CD4-positive, alpha-beta T cell treated with Interleukin-17A for 4 hours (primary cell): ENCODE data around the gene FCRL4.
A peak's percentile ranks its signal among the peaks of the same experiment; 100 is the strongest.

Source experiments
- DNase-seq: peaks from one replicate; pipeline ENCODE4 v3.0.0-alpha.2; 2020; ENCODE audit warnings: mixed read lengths

FCRL4 gene

GRCh38 chr1:157597959-157598667, at the start of gene FCRL4:
Gene FCRL4 (minus strand): TSS chr1:157598085. CDS start chr1:157597944, 141 bp downstream.
- DNase-seq = no peak

- no peak for DNase-seq
Measured at GRCh38 chr1:157646144-157646543, 48.3 kb upstream of the FCRL4 start.

GRCh38 chr1:157641177-157641576, 43.3 kb upstream of the FCRL4 start:
- no peak for DNase-seq

GRCh38 chr1:157639800-157640199, 41.9 kb upstream of the FCRL4 start:
- no peak for DNase-seq

- no peak for DNase-seq
Measured at GRCh38 chr1:157628773-157629172, 30.9 kb upstream of the FCRL4 start.

GRCh38 chr1:157626099-157626498, 28.2 kb upstream of the FCRL4 start:
- DNase-seq = peak; percentile 9

GRCh38 chr1:157624471-157624870, 26.6 kb upstream of the FCRL4 start:
- DNase-seq = no peak

- DNase-seq = no peak
Measured at GRCh38 chr1:157622471-157622870, 24.6 kb upstream of the FCRL4 start.

- DNase-seq = no peak
Measured at GRCh38 chr1:157618190-157618589, 20.3 kb upstream of the FCRL4 start.

- no peak for DNase-seq
Measured at GRCh38 chr1:157600236-157600635, 2.4 kb upstream of the FCRL4 start.

- DNase-seq = no peak
Measured at GRCh38 chr1:157596384-157596783, 1.5 kb downstream of the FCRL4 start.

- no peak for DNase-seq
Measured at GRCh38 chr1:157595356-157595755, 2.5 kb downstream of the FCRL4 start.

GRCh38 chr1:157585984-157586383, 11.9 kb downstream of the FCRL4 start:
- DNase-seq = no peak

- DNase-seq = no peak
Measured at GRCh38 chr1:157584503-157584902, 13.4 kb downstream of the FCRL4 start.

- no peak for DNase-seq
Measured at GRCh38 chr1:157580828-157581210, 17.1 kb downstream of the FCRL4 start.

GRCh38 chr1:157580179-157580827, 17.6 kb downstream of the FCRL4 start:
- peak; percentile 16 for DNase-seq

- DNase-seq = no peak
Measured at GRCh38 chr1:157577420-157577819, 20.5 kb downstream of the FCRL4 start.

GRCh38 chr1:157575744-157576143, 22.1 kb downstream of the FCRL4 start:
- DNase-seq = no peak

GRCh38 chr1:157574836-157575235, 23.0 kb downstream of the FCRL4 start:
- no peak for DNase-seq

- DNase-seq = no peak
Measured at GRCh38 chr1:157566484-157567300, 31.2 kb downstream of the FCRL4 start.

- DNase-seq = no peak
Measured at GRCh38 chr1:157562515-157562914, 35.4 kb downstream of the FCRL4 start.

- DNase-seq = no peak
Measured at GRCh38 chr1:157558119-157558518, 39.8 kb downstream of the FCRL4 start.
